Medulla oblongata (tissue), 1 donor: Measurements from ENCODE around the gene CDK7.
"Not testable (repeated sequence)": the region's sequence is repeated elsewhere in the genome, so short reads cannot be mapped to it uniquely, and the experiment has no call there.

Experiments
- DNase-seq: peaks from one replicate; pipeline ENCODE4 v3.0.0-alpha.2; 2015; ENCODE audit errors: extremely low spot score

The CDK7 gene

DNA sequence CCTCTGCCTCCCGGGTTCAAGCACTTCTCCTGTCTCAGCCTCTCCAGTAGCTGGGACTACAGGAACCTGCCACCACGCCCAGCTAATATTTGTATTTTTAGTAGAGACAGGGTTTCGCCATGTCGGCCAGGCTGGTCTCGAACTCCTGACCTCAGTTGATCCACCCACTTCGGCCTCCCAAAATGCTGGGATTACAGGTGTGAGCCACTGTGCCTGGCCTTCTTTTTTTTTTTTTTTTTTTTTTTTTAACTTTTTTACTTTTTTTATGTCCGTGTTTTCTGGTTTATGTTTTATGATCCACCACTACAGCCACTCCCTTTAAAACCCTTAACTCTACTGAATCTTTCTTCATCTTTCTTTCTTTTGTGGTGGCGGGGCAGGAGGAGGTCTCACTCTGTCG, 2.0 kb downstream of the CDK7 start:
- DNase-seq: not testable (repeated sequence)

DNA sequence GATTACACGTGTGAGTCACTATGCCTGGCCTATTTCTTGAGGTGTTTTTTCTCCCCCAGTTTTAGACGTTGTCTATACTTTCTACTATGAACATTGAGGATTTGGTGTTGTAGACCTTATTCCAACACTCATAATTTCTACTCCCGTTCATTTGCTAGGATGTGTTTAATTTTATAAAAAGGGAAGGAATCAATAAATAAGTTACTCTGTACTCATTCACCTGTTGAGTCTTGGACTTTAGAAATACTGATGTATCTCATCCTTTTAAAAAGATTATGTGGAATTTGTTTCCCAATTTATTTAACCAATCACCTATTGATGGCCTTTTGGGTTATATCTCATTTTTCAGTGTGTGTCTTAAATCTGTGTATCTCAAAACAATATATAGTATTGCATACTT, 3.2 kb downstream of the CDK7 start:
- no peak for DNase-seq

DNA sequence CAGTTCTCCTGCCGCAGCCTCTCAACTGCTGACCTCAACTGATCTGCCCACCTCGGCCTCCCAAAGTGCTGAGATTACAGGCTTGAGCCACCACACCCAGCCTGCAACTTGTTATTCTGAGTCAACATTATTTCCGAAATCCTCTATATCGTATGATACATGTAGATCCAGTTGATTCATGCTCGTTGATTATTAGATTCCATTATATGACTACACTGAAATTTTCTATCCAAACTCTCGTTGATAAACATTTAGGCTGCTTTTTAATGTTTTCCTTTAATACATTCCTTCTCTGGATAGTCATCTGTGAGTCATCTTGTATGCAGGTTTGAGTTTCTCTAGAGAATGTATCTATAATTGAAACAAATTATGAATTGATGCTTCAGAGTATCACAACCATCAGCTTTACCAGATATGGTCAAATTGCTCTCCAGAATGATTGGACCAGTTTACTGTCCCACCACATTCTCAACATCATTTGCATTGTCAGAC, 4.1 kb downstream of the CDK7 start:
- no peak for DNase-seq

DNA sequence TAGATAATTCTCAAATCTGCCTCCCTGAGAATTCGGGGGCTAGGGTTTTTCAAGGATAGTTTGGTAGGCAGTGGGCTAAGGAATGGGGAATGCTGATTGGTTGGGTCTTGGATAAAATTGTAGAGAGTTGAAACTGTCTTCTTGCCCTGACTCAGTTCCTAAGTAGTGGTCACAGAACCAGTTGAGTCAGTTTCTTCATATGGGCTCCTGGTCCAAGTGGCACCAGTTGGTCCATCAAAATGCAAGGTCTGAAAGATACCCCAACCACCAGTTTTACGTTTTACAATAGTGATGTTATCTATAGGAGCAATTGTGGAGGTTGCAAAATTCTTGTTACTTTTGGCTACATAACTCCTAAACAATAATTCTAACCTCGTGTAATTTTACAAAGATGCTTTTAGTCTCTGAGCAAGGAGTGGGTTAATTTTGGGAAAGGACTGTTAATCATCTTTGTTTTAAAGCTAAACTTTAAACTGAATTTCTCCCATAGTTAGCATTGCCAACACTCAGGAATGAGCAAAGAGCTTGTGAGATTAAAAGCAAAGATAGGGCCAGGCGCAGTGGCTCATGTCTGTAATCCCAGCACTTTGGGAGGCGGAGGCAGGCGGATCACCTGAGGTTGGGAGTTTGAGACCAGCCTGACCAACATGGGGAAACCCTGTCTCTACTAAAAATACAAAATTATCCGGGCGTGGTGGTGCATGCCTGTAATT, 7.7 kb downstream of the CDK7 start:
- DNase-seq: no peak

DNA sequence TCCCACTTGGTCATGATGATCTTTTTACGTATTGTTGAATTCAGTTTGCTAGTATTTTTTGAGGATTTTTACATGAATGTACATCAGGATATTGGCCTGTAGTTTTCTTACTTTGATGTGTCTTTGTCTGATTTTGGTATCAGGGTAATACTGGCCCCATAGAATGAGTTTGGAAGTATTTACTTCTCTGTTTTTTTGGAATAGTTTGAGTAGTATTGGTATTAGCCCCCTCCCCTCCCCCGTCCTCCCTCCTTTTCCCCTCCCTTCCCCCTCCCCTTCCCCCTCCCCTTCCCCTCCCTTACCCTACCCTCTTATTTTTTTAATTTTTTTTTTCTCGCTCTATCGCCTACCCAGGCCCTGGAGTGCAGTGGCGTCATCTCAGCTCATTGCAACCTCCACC, 10.3 kb downstream of the CDK7 start:
- no peak for DNase-seq

DNA sequence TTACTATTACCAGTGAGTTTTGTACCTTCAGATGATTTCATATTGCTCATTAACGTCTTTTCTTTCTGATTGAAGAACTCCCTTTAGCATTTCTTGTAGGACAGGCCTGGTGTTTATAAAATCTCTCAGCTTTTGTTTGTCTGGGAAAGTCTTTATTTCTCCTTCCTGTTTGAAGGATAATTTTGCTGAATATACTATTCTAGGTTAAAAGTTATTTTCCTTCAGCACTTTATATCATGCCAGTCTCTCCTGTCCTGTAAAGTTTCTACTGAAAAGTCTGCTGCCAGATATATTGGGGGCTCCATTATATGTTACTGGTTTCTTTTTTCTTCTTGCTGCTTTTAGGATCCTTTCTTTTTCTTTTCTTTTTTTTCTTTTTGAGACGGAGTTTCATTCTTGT, 13.3 kb downstream of the CDK7 start:
- DNase-seq: no peak

DNA sequence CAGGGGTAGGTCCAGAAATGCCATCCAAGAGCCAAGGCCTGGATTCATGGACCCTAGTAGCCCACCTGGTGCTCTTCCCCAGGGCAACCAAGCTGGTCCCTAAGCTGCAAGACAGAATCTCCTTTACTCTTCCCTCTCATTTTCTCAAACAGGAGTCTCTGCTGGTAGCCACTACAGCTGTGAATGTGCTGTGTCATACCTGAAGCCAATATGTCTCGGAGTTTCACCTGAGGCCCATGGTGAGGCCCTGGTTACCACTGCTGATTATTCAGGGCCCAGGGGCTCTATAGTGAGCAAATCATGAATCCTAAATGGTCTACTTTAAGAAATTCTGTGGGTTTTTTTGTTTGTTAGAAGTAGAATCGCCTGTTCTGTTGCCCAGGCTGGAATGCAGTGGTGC, 15.9 kb downstream of the CDK7 start:
- no peak for DNase-seq

DNA sequence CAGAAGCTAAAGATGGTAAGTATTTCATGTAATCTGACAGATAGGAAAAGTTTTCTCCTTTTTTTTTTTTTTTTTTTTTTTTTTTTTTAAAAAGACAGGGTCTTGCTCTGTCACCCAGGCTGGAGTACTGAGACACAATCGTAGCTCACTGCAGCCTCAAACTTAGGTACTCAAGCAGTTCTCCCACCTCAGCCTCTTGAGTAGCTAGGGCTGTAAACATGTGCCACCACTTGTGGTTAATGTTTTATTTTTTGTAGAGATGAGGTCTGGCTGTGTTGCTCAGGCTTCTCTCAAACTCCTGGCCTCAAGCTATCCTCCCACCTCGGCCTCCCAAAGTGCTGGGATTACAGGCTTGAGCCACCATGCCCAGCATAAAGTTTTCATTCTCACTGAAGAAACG, 17.8 kb downstream of the CDK7 start:
- no peak for DNase-seq

DNA sequence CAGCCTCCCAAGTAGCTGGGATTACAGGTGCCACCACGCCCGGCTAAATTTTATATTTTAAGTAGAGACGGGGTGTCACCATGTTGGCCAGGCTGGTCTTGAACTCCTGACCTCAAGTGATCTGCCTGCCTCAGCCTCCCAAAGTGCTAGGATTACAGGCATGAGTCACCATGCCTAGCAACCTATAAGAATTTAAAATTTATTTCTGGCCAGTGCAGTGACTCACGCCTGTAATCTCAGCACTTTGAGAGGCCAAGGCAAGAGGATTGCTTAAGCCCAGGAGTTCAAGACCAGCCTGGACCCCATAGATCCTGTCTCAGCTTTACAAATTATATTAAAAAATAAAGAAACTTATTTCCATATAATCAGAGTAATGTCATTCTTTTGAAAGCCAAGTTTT, 21.3 kb downstream of the CDK7 start:
- DNase-seq: not testable (repeated sequence)

DNA sequence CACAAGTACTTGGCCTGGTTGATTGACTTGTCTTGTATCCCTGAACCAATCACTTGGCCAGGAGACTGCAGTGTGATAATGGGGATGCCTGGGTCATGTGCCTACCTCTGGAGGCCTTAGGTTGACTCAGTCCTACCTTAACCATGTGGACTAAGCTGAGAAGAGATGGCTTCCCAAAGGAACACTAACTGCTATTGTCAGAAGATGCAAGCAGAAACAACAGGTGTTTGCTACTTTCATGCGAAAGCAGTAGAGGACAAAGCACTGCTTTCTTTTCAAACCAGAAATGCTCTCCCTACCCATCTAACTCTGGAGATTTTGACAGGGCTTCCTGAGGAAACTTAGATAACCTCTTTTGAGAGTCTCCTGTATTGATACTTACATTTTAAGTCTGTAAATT, 22.9 kb downstream of the CDK7 start:
- no peak for DNase-seq

DNA sequence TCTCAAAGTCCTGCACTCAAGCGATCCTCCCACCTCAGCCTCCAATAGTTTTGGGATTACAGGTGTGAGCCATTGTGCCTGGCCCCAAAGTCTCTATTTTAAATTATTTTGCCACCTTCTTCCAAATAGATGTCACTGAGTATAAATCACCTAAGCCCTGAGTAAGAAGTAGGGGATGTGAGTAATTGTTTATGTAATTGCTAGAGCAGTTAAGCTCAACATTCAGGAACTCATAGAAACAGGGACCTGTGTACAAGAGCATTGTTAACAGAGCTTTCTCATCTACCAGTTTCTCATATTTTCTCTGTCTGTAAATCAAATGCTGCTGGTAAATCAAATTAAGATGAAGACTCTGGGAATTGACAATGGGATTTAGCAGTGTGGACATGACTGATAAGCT, 26.3 kb downstream of the CDK7 start:
- no peak for DNase-seq

DNA sequence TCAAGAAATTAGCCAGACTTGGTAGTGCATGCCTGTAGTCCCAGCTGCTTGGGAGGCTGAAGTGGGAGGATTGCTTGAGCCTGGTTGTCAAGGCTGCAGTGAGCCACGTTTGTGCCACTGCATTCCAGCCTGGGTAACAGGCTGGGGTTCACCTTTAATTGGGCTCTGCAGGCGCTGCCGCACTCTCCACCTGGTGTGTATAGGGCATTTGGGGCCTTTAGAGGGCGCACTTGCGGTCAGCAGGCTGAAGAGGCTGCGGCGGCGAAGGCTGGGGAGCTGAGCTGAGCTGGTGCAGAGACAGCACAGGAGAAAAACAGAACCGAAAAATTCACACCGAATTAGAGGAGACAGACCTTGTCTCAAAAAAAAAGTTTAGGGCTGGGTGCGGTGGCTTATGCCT, 31.2 kb downstream of the CDK7 start:
- DNase-seq: no peak

DNA sequence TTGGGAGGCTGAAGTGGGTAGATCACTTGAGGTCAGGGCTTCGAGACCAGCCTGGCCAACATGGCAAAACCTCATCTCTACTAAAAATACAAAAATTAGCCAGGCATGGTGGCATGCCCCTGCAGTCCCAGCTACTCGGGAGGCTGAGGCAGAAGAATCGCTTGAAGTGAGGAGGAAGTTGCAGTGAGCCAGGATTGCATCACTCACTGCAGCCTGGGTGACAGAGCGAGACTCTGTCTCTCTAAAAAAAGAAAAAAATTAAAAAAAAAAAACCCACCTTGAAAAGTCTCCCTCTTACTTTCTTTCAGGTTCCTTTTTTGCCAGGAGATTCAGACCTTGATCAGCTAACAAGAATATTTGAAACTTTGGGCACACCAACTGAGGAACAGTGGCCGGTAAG, 34.2 kb downstream of the CDK7 start:
- DNase-seq: no peak

DNA sequence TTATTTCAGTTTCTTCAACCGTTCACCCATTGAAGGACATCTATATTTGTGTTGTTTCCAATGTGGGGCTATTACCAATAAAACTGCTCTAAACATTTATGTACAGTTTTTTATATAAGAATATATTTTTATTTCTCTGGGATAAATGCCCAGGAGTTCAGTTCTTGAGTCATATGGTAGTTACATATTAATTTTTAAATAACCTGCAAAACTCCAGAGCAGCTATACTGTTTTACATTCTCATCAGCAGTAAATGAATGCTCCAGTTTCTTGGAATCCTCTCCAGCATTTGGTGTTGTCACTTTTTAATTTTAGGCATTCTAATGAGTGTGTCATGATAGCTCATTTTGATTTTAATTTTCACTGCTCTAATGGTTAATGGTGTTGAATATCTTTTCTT, 36.2 kb downstream of the CDK7 start:
- no peak for DNase-seq

DNA sequence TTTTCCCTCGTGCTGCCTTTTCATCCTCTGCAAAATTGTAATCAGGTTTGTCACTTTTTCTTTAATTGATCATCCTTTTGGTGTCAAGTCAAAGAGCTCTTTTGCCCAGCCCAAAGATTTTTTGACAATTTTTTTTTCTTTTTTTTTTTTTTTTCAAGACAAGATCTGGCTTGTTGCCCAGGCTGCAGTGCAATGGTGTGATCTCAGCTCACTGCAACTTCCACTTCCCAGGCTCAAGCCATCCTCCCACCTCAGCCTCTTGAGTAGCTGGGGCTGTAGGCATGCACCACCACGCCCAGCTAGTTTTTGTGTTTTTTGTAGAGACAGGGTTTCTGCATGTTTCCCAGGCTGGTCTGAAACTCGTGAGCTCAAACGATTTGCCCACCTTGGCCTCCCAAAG, 36.7 kb downstream of the CDK7 start:
- DNase-seq: no peak

DNA sequence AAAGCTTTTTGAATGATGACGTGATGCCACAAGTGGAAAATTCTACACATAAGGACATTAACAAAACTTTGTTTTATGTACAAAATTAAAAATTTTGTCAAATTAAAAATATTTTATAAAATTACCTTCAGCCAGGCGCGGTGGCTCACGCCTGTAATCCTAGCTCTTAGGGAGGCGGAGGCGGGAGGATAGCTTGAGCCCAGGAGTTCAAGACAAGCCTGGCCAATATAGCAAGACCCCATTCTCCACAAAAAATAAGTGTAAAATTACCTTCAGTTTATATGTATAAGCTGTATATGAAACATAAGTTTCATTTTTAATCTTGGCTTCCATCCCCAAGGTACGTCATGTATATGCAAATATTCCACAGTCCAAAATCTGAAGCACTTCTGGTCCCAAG, 40.9 kb downstream of the CDK7 start:
- no peak for DNase-seq

DNA sequence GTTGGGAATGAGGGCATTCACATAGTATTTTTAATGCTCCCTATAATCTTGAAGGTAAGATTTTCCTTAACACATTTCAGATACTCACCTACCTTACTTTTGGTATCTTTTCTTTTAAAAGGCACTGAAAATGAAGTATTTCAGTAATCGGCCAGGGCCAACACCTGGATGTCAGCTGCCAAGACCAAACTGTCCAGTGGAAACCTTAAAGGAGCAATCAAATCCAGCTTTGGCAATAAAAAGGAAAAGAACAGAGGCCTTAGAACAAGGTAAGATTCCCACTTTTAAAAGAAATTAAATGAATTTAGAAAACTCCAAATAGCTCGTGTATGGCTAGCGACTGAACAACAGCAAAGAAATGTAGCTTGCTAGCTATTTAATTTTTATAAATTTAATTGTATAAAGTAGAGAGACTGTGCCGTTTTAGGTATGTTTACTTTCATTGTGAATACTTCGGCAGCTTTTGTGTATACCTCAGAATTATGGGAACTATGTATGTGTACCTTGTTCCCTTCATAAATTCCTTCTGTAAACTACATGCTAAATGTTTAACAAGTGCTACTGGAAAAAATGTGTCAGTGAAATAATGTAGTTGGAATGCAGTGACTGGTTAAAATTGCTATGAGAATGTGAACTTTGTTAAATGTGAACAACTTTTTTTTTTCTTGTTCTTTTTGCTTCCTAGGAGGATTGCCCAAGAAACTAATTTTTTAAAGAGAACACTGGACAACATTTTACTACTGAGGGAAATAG, 41.9 kb downstream of the CDK7 start:
- DNase-seq: no peak

DNA sequence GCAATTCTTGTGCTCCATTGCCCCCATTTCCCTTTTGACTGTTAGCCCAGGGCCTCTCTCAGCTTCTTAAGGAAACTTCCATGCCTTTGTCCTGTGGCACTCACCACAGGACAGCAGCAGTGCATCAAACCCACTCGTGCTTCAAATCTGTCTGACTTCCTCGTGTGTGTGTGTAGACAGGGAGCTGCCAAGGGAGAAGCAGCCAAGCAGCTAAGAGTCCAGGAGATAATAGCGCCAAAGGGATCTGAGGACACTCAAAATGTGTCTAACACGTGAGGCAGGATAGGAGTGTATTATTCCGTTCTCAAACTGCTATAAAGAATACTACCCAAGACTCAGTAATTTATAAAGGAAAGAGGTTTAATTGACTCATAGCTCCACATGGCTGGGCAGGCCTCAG, 44.8 kb downstream of the CDK7 start:
- no peak for DNase-seq

DNA sequence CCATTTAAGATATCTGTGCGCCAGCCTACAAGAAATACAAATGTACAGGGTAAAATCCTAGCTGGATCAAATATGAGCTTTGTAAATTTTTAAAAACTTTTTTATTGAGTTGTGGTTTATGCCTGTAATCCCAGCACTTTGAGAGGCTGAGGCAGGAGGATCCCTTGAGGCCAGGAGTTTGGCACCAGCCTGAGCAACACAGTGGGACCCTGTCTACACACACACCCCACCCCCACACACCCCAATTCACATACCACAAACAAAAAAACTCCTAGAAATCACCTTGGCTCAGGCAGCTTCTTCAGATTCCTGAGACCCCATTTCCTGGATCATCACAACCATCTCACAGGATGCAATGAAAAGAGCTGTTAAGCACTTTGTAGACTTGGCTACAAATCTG, 46.4 kb downstream of the CDK7 start:
- DNase-seq: no peak

DNA sequence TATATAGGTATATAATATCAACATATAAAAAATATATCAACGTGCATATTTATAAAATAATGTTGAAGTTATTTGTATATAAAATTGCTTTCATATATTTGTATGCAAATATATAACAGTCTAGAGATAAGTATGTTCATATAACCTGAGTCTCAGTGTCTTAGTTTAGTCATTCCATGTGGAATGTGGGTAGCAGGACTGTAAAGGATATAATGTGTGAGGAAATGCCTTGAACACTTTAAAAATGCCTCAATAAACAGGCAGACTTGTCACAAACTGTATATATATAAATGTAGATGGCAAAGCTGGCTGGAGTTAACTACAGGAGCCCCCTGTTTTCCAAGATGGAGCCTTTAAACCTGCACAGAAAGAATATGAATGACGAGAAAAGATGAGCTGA, 49.5 kb downstream of the CDK7 start:
- DNase-seq: no peak

DNA sequence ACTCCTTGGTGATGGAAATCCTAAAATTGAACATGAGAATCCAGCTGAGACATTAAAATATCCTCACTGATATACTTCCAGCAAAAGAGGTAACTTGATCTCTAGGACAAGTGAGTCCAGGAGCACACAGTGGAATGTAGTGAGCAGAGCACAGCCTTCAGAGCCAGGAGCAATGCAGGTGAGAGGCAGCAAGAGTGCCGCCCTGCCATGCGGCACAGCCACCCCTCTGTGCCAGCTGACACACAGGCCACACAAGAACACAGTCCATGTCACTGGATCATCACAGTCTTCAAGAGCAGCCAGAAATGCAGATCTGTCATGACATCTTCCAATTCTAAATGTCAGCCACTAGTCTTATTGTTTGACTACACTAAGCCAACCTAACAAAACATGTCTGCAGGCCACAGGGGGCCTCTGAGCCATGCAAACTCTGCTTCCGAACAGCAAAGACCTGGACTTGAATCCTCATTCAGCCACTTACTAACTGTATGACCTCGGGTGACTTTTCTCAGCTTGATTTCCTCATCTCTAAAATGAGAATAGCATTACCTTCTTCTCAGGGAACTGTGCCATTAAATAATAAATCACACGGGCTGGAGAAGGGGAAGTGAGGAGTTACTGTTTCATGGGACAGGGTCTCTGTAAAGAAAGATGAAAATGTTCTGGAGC, 50.9 kb downstream of the CDK7 start:
- no peak for DNase-seq

DNA sequence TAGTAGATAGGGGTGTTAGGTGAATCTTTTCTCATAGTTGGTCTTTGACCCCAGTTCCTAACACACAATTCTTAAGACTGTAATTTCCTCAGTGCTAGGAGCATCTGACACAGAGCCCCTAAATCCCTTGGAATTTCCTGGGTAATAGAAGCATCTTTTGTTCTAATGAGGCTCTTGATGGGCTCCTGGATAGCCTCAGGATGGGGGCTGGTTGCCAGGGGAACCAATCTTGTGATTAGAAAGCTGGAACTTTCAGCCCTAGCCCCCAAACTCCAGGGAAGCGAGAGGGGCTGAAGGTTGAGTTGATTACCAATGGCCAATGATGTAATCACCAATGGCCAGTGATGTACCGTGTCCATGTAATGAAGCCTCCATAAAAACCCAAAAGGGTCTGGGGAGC, 53.4 kb downstream of the CDK7 start:
- DNase-seq: no peak

DNA sequence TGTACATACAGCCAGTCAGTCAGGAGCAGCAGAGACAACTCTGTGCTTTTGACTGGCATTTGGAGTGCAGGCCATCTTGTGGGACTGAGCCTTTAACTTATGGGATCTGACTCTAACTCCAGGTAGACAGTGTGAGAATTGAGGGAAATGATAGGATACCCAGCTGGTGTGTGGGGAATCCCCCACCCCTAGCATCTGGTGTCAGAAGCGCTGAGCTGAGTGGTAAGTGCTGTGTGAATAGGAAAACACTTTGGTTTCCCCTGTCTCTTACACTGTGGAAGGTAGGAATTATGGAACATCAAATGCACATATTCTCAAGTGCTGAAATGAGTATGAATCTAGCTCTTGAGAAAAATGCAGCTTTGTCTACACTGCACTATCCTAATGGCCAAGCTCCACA, 54.0 kb downstream of the CDK7 start:
- no peak for DNase-seq
